HCT116 (cell line): ENCODE measurements around the gene MAT2B. TPM values are rescaled to one million over a fixed set of nuclear protein-coding genes. Genes with fewer than 3 reads are reported as not detected.

Source experiments
- ATAC-seq: fragments of 200-7000 bp; cut with Tn5 transposase; 2 replicates; pipeline ENCODE4 v1.9.1; 2020; ENCODE audit warnings: mild to moderate bottlenecking, moderate library complexity
- BruUV-seq: library from RNA; stranded (reverse); fragments of 400-500 nt; replicated peaks from 2 replicates; lab custom pipeline; 2021; lab: Mats Ljungman, UMichigan
- CTCF ChIA-PET: fragments of 300-600 bp; sonication (Branson Sonifier 250); formaldehyde crosslinking; loops from one replicate; lab custom pipeline; 2021; ENCODE audit warnings: antibody characterized with exemption; lab: Charles Lee
- POLR2A ChIA-PET: fragments of 300-600, 350-600 bp; sonication (Branson Sonifier 250); formaldehyde crosslinking; loops from one replicate; lab custom pipeline; 2021; ENCODE audit warnings: antibody characterized with exemption; lab: Charles Lee
- RAD21 ChIA-PET, 2 experiments: fragments of 300-600 bp; sonication (Branson Sonifier 250); formaldehyde crosslinking; loops; one replicate each; lab custom pipeline; 2023; ENCODE audit warnings: low total read pairs in 2 of 2; ENCODE audit not compliant: uncharacterized antibody in 2 of 2, unreplicated experiment in 2 of 2, low non-redundant PET in 1 of 2; lab: Charles Lee
- DNase-seq: peaks from one replicate; pipeline ENCODE4 v3.0.0-alpha.2; 2010; ENCODE audit warnings: low read depth, low spot score
- H2AFZ ChIP-seq: fragments of 200-600 bp; shearing (Covaris generic), sonication (generic); 2 replicates; pipeline ENCODE4 v1.6.1; 2017; ENCODE audit warnings: low read depth, mixed run types, mixed read lengths, antibody characterized with exemption, low read length; ENCODE audit not compliant: poor library complexity, severe bottlenecking
- H3K27ac ChIP-seq: 2 replicates; pipeline ENCODE4 v1.5.1; 2012; ENCODE audit warnings: low read depth, low read length
- H3K27me3 ChIP-seq: fragments of 200-600 bp; sonication (generic); 2 replicates; pipeline ENCODE4 v1.6.1; 2016; ENCODE audit warnings: mixed run types, low read length, mixed read lengths; ENCODE audit not compliant: insufficient read depth
- H3K36me3 ChIP-seq, 2 experiments: fragments of 200-500 bp in 1 of 2; fragments of 200-600 bp in 1 of 2; sonication (Bioruptor generic) in 1 of 2; sonication (generic) in 1 of 2; 2 replicates each; pipeline versions ENCODE4 v1.5.1 to v1.6.1; 2014 to 2016; ENCODE audit warnings: low read length in 2 of 2, inconsistent platforms in 1 of 2, mixed read lengths in 1 of 2, mixed run types in 1 of 2; ENCODE audit not compliant: insufficient read depth in 2 of 2, control insufficient read depth in 1 of 2
- H3K4me1 ChIP-seq, 2 experiments: fragments of 200-600 bp in 1 of 2; sonication (generic) in 1 of 2; 2 replicates each; pipeline versions ENCODE4 v1.5.1 to v1.6.1; 2012 to 2017; ENCODE audit warnings: low read length in 2 of 2, inconsistent platforms in 1 of 2, mild to moderate bottlenecking in 1 of 2, mixed read lengths in 1 of 2, mixed run types in 1 of 2, moderate library complexity in 1 of 2; ENCODE audit not compliant: insufficient read depth in 2 of 2, control insufficient read depth in 1 of 2
- H3K4me2 ChIP-seq: fragments of 200-600 bp; sonication (generic); 2 replicates; pipeline ENCODE4 v1.6.1; 2017; ENCODE audit warnings: mixed run types, low read length, mixed read lengths
- H3K4me3 ChIP-seq, 2 experiments: fragments of 200-600 bp in 1 of 2; sonication (generic) in 1 of 2; replicated peaks in 1 of 2; 2 replicates each; pipeline ENCODE4 v1.5.1; 2011 to 2016; ENCODE audit warnings: low read length in 2 of 2, control low read depth in 1 of 2, low read depth in 1 of 2, mild to moderate bottlenecking in 1 of 2, mixed read lengths in 1 of 2, mixed run types in 1 of 2
- H3K79me2 ChIP-seq: fragments of 200-600 bp; sonication (generic); 2 replicates; pipeline ENCODE4 v1.6.1; 2017; ENCODE audit warnings: mild to moderate bottlenecking, mixed run types, low read length, moderate library complexity, mixed read lengths; ENCODE audit not compliant: insufficient read depth
- H3K9ac ChIP-seq: fragments of 200-600 bp; sonication (generic); 2 replicates; pipeline ENCODE4 v1.6.1; 2016; ENCODE audit warnings: low read length, mixed read lengths
- H3K9me2 ChIP-seq: fragments of 200-600 bp; sonication (generic), shearing (Covaris generic); 2 replicates; pipeline ENCODE4 v1.6.1; 2017; ENCODE audit warnings: mixed run types, mild to moderate bottlenecking, moderate library complexity; ENCODE audit not compliant: insufficient read depth
- H3K9me3 ChIP-seq, 2 experiments: fragments of 200-500 bp in 1 of 2; fragments of 200-600 bp in 1 of 2; sonication (Bioruptor generic) in 1 of 2; sonication (generic) in 1 of 2; 2 replicates each; pipeline ENCODE4 v1.6.1; 2014 to 2017; ENCODE audit warnings: low read length in 2 of 2, mixed read lengths in 2 of 2, inconsistent platforms in 1 of 2, low read depth in 1 of 2, mild to moderate bottlenecking in 1 of 2, mixed run types in 1 of 2, moderate library complexity in 1 of 2; ENCODE audit not compliant: control insufficient read depth in 1 of 2, insufficient read depth in 1 of 2
- H4K20me1 ChIP-seq: fragments of 200-600 bp; sonication (generic), shearing (Covaris generic); 2 replicates; pipeline ENCODE4 v1.6.1; 2017; ENCODE audit warnings: mixed run types, mild to moderate bottlenecking, moderate library complexity; ENCODE audit not compliant: insufficient read depth
- CBX3 ChIP-seq: IDR thresholded peaks from 2 replicates; pipeline ENCODE4 v1.6.1; 2012; ENCODE audit warnings: low read depth
- CEBPB ChIP-seq: IDR thresholded peaks from 2 replicates; pipeline ENCODE4 v1.6.1; 2012; ENCODE audit warnings: low read depth
- ELF1 ChIP-seq: IDR thresholded peaks from 2 replicates; pipeline ENCODE4 v1.6.1; 2012; ENCODE audit warnings: low read depth, borderline replicate concordance
- EZH2 ChIP-seq: fragments of 200-600 bp; sonication (generic); IDR thresholded peaks from 2 replicates; pipeline ENCODE4 v1.6.1; 2017; ENCODE audit warnings: antibody characterized with exemption, mixed run types
- FOSL1 ChIP-seq: IDR thresholded peaks from 2 replicates; pipeline ENCODE4 v1.6.1; 2012; ENCODE audit warnings: low read depth
- POLR2A ChIP-seq: IDR thresholded peaks from 2 replicates; pipeline ENCODE4 v1.7.0; 2011; ENCODE audit warnings: borderline replicate concordance; ENCODE audit not compliant: insufficient read depth, insufficient read length; ENCODE audit errors: extremely low read depth
- SIN3A ChIP-seq: IDR thresholded peaks from 2 replicates; pipeline ENCODE4 v1.6.1; 2012; ENCODE audit warnings: low read depth
- SP1 ChIP-seq: IDR thresholded peaks from 2 replicates; pipeline ENCODE4 v1.6.1; 2012; ENCODE audit warnings: low read depth
- SRF ChIP-seq: IDR thresholded peaks from 2 replicates; pipeline ENCODE4 v1.6.1; 2012; ENCODE audit warnings: low read depth
- YY1 ChIP-seq: IDR thresholded peaks from 2 replicates; pipeline ENCODE4 v1.6.1; 2011; ENCODE audit warnings: low read length, low read depth, moderate library complexity, mild to moderate bottlenecking; ENCODE audit not compliant: insufficient replicate concordance; ENCODE audit errors: extremely low read depth
- ZBTB33 ChIP-seq: IDR thresholded peaks from 2 replicates; pipeline ENCODE4 v1.6.1; 2011; ENCODE audit warnings: mild to moderate bottlenecking, low read length, moderate library complexity; ENCODE audit not compliant: insufficient replicate concordance; ENCODE audit errors: extremely low read depth
- ZFX ChIP-seq: fragments of 450-650 bp; IDR thresholded peaks from 2 replicates; pipeline ENCODE4 v1.6.1; 2017
- ZNF274 ChIP-seq: fragments of 200-500 bp; sonication (Bioruptor generic); IDR thresholded peaks from 2 replicates; pipeline ENCODE4 v1.6.1; 2014; ENCODE audit warnings: mild to moderate bottlenecking, low read depth, low read length, inconsistent platforms
- intact Hi-C: fragments of 100-400 bp; cut with micrococcal nuclease; formaldehyde crosslinking; loops from 2 replicates; pipeline ENCODE4 v1.10.0; 2022
- total RNA-seq: library from RNA; stranded (reverse); gene quantifications from one replicate; pipeline ENCODE4 v1.2.1, GENCODE V29; 2021; ENCODE audit not compliant: unreplicated experiment

The MAT2B gene
- total RNA-seq, 1 experiment from 2014 or later = 45.9 TPM

GRCh38 chr5:163542771-163543170 is 37.4 kb downstream of the MAT2B start:
- H3K4me3 ChIP-seq = no peak overlapping the region
- TF ChIP-seq YY1 (no peak), FOSL1 (no peak), CEBPB (no peak), SRF (no peak), EZH2 (no peak), SP1 (no peak), ZFX (no peak), POLR2A (no peak), ZNF274 (no peak), SIN3A (no peak), ELF1 (no peak), CBX3 (no peak), ZBTB33 (no peak)
- intact Hi-C loops = no loop called here
- no peaks in the 10 kb centered on the region for H3K9me3 ChIP-seq
- no peaks in the 10 kb centered on the region for H3K9me2 ChIP-seq
- no TSS peak for BruUV-seq
- no peaks in the 10 kb centered on the region for H3K36me3 ChIP-seq
- POLR2A ChIA-PET = no interaction called here
- H3K4me2 ChIP-seq = no peak overlapping the region
- CTCF ChIA-PET = no interaction called here
- H3K4me1 ChIP-seq = no peaks in the 10 kb centered on the region
- DNase-seq = no peak
- no peak overlapping the region for H2AFZ ChIP-seq
- RAD21 ChIA-PET = no interaction called here
- no peak overlapping the region for H3K27ac ChIP-seq
- H3K79me2 ChIP-seq = no peaks in the 10 kb centered on the region
- no peaks in the 10 kb centered on the region for H4K20me1 ChIP-seq
- no peak overlapping the region for H3K9ac ChIP-seq
- peaks cover 23% of the 10 kb centered on the region for H3K27me3 ChIP-seq
- ATAC-seq = no peak
